ENCODE results near the gene ATP8A2.

The ATP8A2 gene

DNA sequence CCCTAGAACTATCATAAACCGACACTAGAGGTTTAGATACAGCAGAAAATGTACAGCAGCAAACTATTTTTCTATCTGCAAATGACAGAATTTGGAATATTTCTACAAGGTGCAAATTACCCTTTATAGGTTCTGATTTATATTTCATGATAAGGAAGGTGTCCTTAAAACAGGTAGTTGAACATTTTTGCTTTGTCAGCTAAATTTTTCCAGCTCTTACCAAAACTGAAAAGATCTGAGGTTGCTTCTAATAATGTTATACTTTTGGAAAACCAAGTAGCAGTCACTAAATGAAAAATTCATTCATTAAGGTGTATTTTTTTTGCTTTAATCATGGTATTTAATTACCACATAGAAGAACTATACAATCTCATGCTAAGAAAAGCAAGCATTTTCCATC is 671.0 kb downstream of the ATP8A2 start:
- no peak for DNase-seq (ENCODE audit: low read depth)
- TF ChIP-seq, protein P1, sequence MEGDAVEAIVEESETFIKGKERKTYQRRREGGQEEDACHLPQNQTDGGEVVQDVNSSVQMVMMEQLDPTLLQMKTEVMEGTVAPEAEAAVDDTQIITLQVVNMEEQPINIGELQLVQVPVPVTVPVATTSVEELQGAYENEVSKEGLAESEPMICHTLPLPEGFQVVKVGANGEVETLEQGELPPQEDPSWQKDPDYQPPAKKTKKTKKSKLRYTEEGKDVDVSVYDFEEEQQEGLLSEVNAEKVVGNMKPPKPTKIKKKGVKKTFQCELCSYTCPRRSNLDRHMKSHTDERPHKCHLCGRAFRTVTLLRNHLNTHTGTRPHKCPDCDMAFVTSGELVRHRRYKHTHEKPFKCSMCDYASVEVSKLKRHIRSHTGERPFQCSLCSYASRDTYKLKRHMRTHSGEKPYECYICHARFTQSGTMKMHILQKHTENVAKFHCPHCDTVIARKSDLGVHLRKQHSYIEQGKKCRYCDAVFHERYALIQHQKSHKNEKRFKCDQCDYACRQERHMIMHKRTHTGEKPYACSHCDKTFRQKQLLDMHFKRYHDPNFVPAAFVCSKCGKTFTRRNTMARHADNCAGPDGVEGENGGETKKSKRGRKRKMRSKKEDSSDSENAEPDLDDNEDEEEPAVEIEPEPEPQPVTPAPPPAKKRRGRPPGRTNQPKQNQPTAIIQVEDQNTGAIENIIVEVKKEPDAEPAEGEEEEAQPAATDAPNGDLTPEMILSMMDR (conservative IDR thresholded peaks at IDR 0.05; ENCODE audit: control insufficient read depth, insufficient read depth, low read depth, low read length) = no peak
- no peak overlapping the region for H3K4me3 ChIP-seq (ENCODE audit: control insufficient read depth, low read depth, low read length)

DNA sequence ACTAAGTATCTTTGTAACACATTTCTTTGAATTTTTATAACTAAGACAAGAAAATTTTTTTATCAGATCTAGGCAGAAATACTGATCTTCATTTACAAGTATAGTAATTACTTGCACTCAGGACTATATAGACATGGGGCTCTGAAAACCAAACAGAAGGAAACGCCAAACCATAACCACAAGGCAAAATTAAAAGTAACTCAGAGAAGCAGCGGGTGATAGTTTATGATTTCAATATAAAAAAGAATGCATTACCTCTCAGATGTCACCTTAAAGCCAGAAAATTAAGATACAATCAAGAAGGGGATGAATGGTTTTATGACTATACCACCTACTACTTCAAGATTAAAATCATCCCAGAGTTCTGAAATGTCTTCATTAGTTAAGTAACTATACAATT is 673.4 kb downstream of the ATP8A2 start:
- DNase-seq (ENCODE audit: low read depth) = no peak
- TF ChIP-seq, protein P1 (conservative IDR thresholded peaks at IDR 0.05; ENCODE audit: control insufficient read depth, insufficient read depth, low read depth, low read length) = no peak
- no peak overlapping the region for H3K4me3 ChIP-seq (ENCODE audit: control insufficient read depth, low read depth, low read length)

DNA sequence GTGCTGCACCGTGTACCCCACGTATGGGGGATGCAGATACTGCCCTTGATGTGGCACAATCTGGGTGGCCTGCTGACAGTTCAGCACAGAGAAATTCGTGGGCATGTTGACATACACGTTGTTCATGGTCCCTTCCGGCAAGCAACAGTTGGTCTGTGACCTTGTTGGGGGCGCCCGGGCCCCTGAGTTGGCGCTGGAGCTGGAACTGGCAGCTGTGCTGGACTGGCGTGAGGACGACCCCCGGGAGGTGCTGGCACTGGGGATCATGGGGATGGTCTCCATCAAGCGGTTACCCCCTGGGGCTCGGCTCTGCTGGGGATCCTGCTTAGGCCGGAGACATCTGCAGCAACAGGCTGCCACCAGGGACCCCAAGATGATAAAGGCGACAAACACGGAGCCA is 674.9 kb downstream of the ATP8A2 start:
- TF ChIP-seq, protein P1 (conservative IDR thresholded peaks at IDR 0.05; ENCODE audit: control insufficient read depth, insufficient read depth, low read depth, low read length) = no peak
- H3K4me3 ChIP-seq (ENCODE audit: control insufficient read depth, low read depth, low read length) = no peak overlapping the region
- DNase-seq (ENCODE audit: low read depth) = no peak

GRCh38 chr13:26047040-26047439 is 675.3 kb downstream of the ATP8A2 start:
- TF ChIP-seq, protein P1 (conservative IDR thresholded peaks at IDR 0.05; ENCODE audit: control insufficient read depth, insufficient read depth, low read depth, low read length) = no peak
- H3K4me3 ChIP-seq (ENCODE audit: control insufficient read depth, low read depth, low read length) = no peak overlapping the region
- no peak for DNase-seq (ENCODE audit: low read depth)

GRCh38 chr13:26048741-26049140 is 677.0 kb downstream of the ATP8A2 start:
- DNase-seq (ENCODE audit: low read depth) = no peak
- TF ChIP-seq, protein P1 (conservative IDR thresholded peaks at IDR 0.05; ENCODE audit: control insufficient read depth, insufficient read depth, low read depth, low read length) = no peak
- no peak overlapping the region for H3K4me3 ChIP-seq (ENCODE audit: control insufficient read depth, low read depth, low read length)

DNA sequence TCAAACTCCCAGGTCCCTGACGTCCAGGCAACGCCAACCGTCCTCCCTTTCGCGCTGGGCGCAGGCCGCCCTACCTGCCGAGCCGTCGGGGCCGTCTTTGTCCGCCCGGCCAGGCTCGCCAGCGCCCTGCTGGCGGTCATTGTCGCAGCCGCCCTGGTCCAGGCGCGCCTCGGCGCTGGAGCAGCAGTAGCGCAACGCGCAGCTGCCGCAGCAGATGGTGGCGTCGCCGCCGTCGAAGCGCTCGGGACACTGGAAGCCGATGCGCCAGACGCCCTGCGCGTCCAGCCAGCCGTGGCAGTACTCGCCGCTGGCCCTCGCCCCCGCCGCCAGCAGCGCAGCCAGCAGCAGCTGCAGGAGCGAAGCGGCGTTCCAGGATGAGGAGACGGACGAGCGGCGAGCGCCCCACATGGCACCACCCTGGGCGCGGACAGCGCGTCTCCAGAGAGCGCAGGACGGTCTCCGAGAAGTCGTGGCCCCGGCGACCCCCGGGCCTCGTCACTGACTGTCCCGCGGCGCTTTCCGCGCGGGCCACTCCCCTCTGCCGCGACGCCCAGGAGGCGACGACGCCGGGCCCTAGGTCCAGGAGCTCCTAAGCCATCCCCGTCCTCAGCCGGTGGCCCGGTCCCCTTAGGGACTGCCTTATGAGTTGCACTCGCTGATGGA is 678.9 kb downstream of the ATP8A2 start:
- DNase-seq (ENCODE audit: low read depth) = no peak
- no peak overlapping the region for H3K4me3 ChIP-seq (ENCODE audit: control insufficient read depth, low read depth, low read length)

More for the DNA sequence above, 678.9 kb downstream of the ATP8A2 start:
- TF ChIP-seq, protein P1 (conservative IDR thresholded peaks at IDR 0.05; ENCODE audit: control insufficient read depth, insufficient read depth, low read depth, low read length) = no peak
